Chondrocyte (in vitro differentiated cells): ENCODE measurements around the gene RASAL2. TPM values are rescaled to one million over a fixed set of nuclear protein-coding genes. Genes with fewer than 3 reads are reported as not detected.

ENCODE experiments used
- DNase-seq: peaks from one replicate; pipeline ENCODE4 v3.0.0; 2021; ENCODE audit warnings: mixed read lengths, low spot score
- H3K27ac Mint-ChIP-seq: one replicate; pipeline ENCODE4 v1.8.0; 2021; ENCODE audit warnings: mild to moderate bottlenecking, moderate library complexity, mixed read lengths; ENCODE audit not compliant: unreplicated experiment
- H3K27me3 Mint-ChIP-seq: 2 replicates; pipeline ENCODE4 v1.8.0; 2021; ENCODE audit warnings: low read depth, mixed read lengths
- H3K36me3 Mint-ChIP-seq: 2 replicates; pipeline ENCODE4 v1.8.0; 2021; ENCODE audit warnings: low read depth, mixed read lengths
- H3K4me1 Mint-ChIP-seq: 2 replicates; pipeline ENCODE4 v1.8.0; 2021; ENCODE audit warnings: low read depth, mild to moderate bottlenecking, mixed read lengths
- H3K4me3 Mint-ChIP-seq: one replicate; pipeline ENCODE4 v1.8.0; 2021; ENCODE audit warnings: mild to moderate bottlenecking, moderate library complexity, mixed read lengths; ENCODE audit not compliant: unreplicated experiment
- H3K9me3 Mint-ChIP-seq: 2 replicates; pipeline ENCODE4 v1.8.0; 2021; ENCODE audit warnings: low read depth, mixed read lengths
- total RNA-seq: library from RNA; stranded (reverse); gene quantifications from 3 replicates; pipeline ENCODE4 v1.2.1, GENCODE V29; 2021
- TF ChIP-seq, protein P1 (sequence below): fragments of 200-600 bp; sonication (generic); IDR thresholded peaks from 2 replicates; pipeline ENCODE4 v1.5.0; 2021; ENCODE audit warnings: antibody characterized with exemption, mild to moderate bottlenecking, moderate library complexity

RASAL2 gene
- total RNA-seq, 1 donor from 2014 or later: 40.1 TPM

DNA sequence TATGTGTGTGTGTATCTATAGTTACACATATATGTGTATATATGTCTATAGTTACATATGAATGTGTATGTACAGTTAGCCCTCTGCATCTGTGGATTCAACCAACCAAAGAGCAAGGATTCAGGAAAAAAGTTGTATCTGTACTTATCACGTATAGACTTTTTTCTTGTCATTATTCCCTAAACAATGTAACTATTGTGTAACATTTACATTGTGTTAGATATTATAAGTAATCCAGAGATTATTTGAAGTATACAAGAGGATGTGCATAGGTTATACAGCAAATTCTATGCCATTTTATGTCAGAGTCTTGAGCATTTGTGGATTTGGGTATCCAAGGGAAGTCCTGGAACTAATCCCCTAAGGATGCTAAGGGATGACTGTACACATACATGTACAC, 71.3 kb downstream of the RASAL2 start:
- no peaks in the 10 kb centered on the region for H3K36me3 Mint-ChIP-seq
- H3K27ac Mint-ChIP-seq: no peak overlapping the region
- H3K9me3 Mint-ChIP-seq: no peaks in the 10 kb centered on the region
- DNase-seq: no peak
- H3K4me1 Mint-ChIP-seq: peaks cover 37% of the 10 kb centered on the region
- TF ChIP-seq, protein P1, sequence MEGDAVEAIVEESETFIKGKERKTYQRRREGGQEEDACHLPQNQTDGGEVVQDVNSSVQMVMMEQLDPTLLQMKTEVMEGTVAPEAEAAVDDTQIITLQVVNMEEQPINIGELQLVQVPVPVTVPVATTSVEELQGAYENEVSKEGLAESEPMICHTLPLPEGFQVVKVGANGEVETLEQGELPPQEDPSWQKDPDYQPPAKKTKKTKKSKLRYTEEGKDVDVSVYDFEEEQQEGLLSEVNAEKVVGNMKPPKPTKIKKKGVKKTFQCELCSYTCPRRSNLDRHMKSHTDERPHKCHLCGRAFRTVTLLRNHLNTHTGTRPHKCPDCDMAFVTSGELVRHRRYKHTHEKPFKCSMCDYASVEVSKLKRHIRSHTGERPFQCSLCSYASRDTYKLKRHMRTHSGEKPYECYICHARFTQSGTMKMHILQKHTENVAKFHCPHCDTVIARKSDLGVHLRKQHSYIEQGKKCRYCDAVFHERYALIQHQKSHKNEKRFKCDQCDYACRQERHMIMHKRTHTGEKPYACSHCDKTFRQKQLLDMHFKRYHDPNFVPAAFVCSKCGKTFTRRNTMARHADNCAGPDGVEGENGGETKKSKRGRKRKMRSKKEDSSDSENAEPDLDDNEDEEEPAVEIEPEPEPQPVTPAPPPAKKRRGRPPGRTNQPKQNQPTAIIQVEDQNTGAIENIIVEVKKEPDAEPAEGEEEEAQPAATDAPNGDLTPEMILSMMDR: no peak
- no peaks in the 10 kb centered on the region for H3K27me3 Mint-ChIP-seq
- H3K4me3 Mint-ChIP-seq: no peak overlapping the region

DNA sequence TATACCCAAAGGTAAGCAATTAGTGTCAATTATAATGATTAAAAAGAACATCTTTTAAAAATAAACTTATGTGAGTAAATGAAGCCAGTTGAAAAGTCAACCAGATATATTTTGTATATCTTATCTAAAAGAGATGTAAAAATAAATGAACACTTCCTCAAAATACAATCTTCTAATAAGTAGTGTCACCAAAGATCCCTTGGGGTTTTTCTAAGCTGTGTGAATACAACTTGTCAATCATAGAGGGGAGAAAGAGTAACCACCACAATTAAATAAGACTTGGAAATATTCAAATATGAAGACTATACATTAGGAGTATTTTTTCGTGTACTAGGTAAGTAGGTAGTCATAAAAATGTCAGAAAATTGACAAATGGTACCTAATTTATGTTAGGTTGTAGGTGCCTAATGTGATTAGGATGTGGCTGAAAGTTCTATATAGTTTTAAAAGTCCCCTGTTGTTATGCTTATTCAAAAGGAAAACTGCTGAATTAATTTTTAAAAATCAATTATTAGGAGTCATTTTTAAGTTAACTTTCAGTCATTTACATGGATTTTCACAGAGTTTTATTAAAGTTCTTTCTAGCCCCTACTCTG, 72.6 kb downstream of the RASAL2 start:
- Mint-ChIP-seq H3K27ac (no peak overlapping the region), H3K4me3 (no peak overlapping the region), H3K9me3 (no peaks in the 10 kb centered on the region), H3K36me3 (no peaks in the 10 kb centered on the region), H3K4me1 (peaks cover 28% of the 10 kb centered on the region), H3K27me3 (no peaks in the 10 kb centered on the region)
- no peak for DNase-seq
- TF ChIP-seq, protein P1: no peak

DNA sequence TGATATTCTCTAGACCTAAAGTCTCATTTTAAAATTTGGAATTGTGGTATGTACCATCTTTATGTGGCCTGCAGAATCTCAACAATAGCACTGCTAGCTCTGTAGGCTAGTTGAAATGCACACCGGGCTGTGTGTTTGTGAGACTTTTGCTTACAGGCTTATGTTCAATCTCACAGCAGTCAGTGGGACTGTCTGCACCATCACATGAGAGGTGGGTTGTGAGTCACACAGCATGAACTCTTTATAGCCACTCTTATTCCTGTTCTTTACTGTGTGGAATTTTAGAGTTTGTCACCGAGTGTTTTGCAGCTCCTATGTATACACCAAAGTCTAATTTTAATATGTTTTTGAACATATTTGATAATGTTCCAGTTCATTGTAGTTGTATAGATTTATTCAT, 74.6 kb downstream of the RASAL2 start:
- Mint-ChIP-seq H3K27me3 (no peaks in the 10 kb centered on the region), H3K27ac (peak overlapping the region; percentile 66), H3K4me1 (peaks cover 35% of the 10 kb centered on the region), H3K36me3 (no peaks in the 10 kb centered on the region), H3K9me3 (no peaks in the 10 kb centered on the region), H3K4me3 (no peak overlapping the region)
- no peak for DNase-seq
- TF ChIP-seq, protein P1: no peak

DNA sequence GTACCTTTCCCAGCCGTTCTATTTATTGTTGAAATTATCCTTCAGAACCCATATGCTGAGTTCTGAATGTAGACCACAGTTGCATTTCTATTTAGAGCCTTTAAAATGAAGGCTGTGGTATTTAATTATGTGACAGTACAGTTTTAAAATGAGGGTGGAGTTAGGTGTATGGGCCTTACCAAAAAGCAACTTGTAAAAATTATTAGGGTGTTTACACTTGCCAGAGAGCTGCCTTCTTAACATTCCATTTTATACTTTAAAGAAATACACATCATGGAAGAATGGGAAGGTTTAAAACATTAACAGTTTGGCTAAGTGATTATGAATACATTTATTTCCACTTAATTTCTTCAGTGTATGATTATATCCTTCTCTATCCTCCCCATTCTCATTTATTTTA, 75.7 kb downstream of the RASAL2 start:
- peaks cover 40% of the 10 kb centered on the region for H3K4me1 Mint-ChIP-seq
- TF ChIP-seq, protein P1: no peak
- no peak overlapping the region for H3K4me3 Mint-ChIP-seq
- H3K27me3 Mint-ChIP-seq: no peaks in the 10 kb centered on the region
- no peaks in the 10 kb centered on the region for H3K36me3 Mint-ChIP-seq
- peak overlapping the region; percentile 30 for H3K27ac Mint-ChIP-seq
- DNase-seq: no peak
- H3K9me3 Mint-ChIP-seq: no peaks in the 10 kb centered on the region

DNA sequence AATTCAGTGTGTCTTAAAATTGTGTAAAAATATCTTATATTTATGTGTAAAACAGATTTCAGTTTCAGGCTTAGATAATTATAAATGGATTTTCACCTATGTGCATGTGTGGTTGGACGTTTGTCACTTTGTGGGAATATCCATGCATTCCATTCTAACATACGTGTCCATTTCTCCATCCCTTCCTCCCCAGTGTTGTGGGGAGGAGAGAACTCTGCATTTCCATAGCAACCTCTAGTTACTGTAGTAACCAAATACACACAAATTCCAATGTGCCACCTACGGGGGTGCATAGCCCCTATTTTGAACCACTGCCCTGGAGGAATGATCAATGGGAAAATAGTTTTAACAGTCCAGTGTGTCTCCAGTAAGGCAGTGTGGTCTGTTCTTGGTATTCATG, 79.0 kb downstream of the RASAL2 start:
- Mint-ChIP-seq H3K27me3 (no peaks in the 10 kb centered on the region), H3K36me3 (no peaks in the 10 kb centered on the region), H3K4me1 (peaks cover 32% of the 10 kb centered on the region), H3K9me3 (no peaks in the 10 kb centered on the region), H3K27ac (peak overlapping the region; percentile 13), H3K4me3 (no peak overlapping the region)
- DNase-seq: no peak
- TF ChIP-seq, protein P1: no peak
